Endothelial cell (in vitro differentiated cells): ENCODE data around the gene TPM2. TPM values are rescaled to one million over a fixed set of nuclear protein-coding genes. Genes with fewer than 3 reads are reported as not detected.

Source experiments
- DNase-seq: peaks from one replicate; pipeline ENCODE4 v3.0.0; 2021; ENCODE audit warnings: low spot score
- H3K27ac Mint-ChIP-seq: one replicate; pipeline ENCODE4 v1.8.0; 2021; ENCODE audit warnings: mixed read lengths, inconsistent platforms; ENCODE audit not compliant: unreplicated experiment
- H3K27me3 Mint-ChIP-seq: one replicate; pipeline ENCODE4 v1.8.0; 2021; ENCODE audit warnings: mild to moderate bottlenecking, moderate library complexity, mixed read lengths, inconsistent platforms; ENCODE audit not compliant: unreplicated experiment
- H3K36me3 Mint-ChIP-seq: one replicate; pipeline ENCODE4 v1.8.0; 2021; ENCODE audit warnings: mild to moderate bottlenecking, low read depth, mixed read lengths, inconsistent platforms; ENCODE audit not compliant: unreplicated experiment
- H3K4me1 Mint-ChIP-seq: one replicate; pipeline ENCODE4 v1.8.0; 2021; ENCODE audit warnings: mild to moderate bottlenecking, mixed read lengths, inconsistent platforms; ENCODE audit not compliant: unreplicated experiment
- H3K4me3 Mint-ChIP-seq: one replicate; pipeline ENCODE4 v1.8.0; 2021; ENCODE audit warnings: mild to moderate bottlenecking, mixed read lengths, inconsistent platforms; ENCODE audit not compliant: unreplicated experiment
- H3K9me3 Mint-ChIP-seq: one replicate; pipeline ENCODE4 v1.8.0; 2021; ENCODE audit warnings: mixed read lengths, inconsistent platforms; ENCODE audit not compliant: unreplicated experiment
- CTCF ChIP-seq: fragments of 200-600 bp; sonication (generic); IDR thresholded peaks from one replicate; pipeline ENCODE4 v1.5.0; 2021; ENCODE audit warnings: antibody characterized with exemption; ENCODE audit not compliant: unreplicated experiment
- total RNA-seq: library from RNA; stranded (reverse); fragmentation: NEBNext Ultra II Directional; extraction: Animal tissue kit (Norgen Biotek cat#: 25700); gene quantifications from one replicate; pipeline ENCODE4 v1.2.1, GENCODE V29; 2021; ENCODE audit not compliant: unreplicated experiment

Gene TPM2
- total RNA-seq, 1 donor from 2014 or later: 173 TPM

GRCh38 chr9:35691757-35692301 is 2.1 kb upstream of the TPM2 start:
- TF ChIP-seq CTCF: no peak
- H3K9me3 Mint-ChIP-seq: no peaks in the 10 kb centered on the region
- peak overlapping the region; percentile 32 for H3K27ac Mint-ChIP-seq
- H3K36me3 Mint-ChIP-seq: peaks cover 21% of the 10 kb centered on the region
- peak; percentile 17 for DNase-seq
- peaks cover 24% of the 10 kb centered on the region for H3K4me1 Mint-ChIP-seq
- H3K4me3 Mint-ChIP-seq: peak overlapping the region; percentile 93
- H3K27me3 Mint-ChIP-seq: peaks cover 16% of the 10 kb centered on the region

- Mint-ChIP-seq H3K4me1 (peaks cover 26% of the 10 kb centered on the region), H3K27me3 (peaks cover 14% of the 10 kb centered on the region), H3K9me3 (no peaks in the 10 kb centered on the region), H3K4me3 (peak overlapping the region; percentile 93), H3K36me3 (peaks cover 16% of the 10 kb centered on the region), H3K27ac (peak overlapping the region; percentile 95)
- TF ChIP-seq CTCF: no peak
- no peak for DNase-seq
These were observed 1.6 kb upstream of the TPM2 start for GRCh38 chr9:35691334-35691650.

GRCh38 chr9:35690614-35691333 is 1.0 kb upstream of the TPM2 start:
- H3K4me3 Mint-ChIP-seq: peak overlapping the region; percentile 93
- no peak for TF ChIP-seq CTCF
- peaks cover 26% of the 10 kb centered on the region for H3K4me1 Mint-ChIP-seq
- H3K9me3 Mint-ChIP-seq: no peaks in the 10 kb centered on the region
- H3K27ac Mint-ChIP-seq: peak overlapping the region; percentile 95
- H3K36me3 Mint-ChIP-seq: peaks cover 14% of the 10 kb centered on the region
- DNase-seq: peak; percentile 76
- H3K27me3 Mint-ChIP-seq: peaks cover 14% of the 10 kb centered on the region

GRCh38 chr9:35690294-35690613 is 529 bp upstream of the TPM2 start:
- Mint-ChIP-seq H3K27me3 (peaks cover 14% of the 10 kb centered on the region), H3K27ac (no peak overlapping the region), H3K4me1 (peaks cover 26% of the 10 kb centered on the region), H3K9me3 (no peaks in the 10 kb centered on the region), H3K36me3 (peaks cover 14% of the 10 kb centered on the region), H3K4me3 (peak overlapping the region; percentile 87)
- no peak for DNase-seq
- TF ChIP-seq CTCF: no peak
